RWPE2 (cell line): ENCODE measurements around the gene CLP1.
"Not testable (repeated sequence)": the region's sequence is repeated elsewhere in the genome, so short reads cannot be mapped to it uniquely, and the experiment has no call there.

Experiments
- ATAC-seq: fragments of 200-7000 bp; cut with Tn5 transposase; 3 replicates; pipeline ENCODE4 v1.9.1; 2021; ENCODE audit warnings: low read depth
- DNase-seq: peaks from one replicate; pipeline ENCODE4 v3.0.0-alpha.2; 2020; ENCODE audit warnings: low spot score
- H3K27ac ChIP-seq: fragments of 450-650 bp; 2 replicates; pipeline ENCODE4 v1.5.1; 2017; ENCODE audit warnings: mild to moderate bottlenecking; ENCODE audit not compliant: poor library complexity, severe bottlenecking
- H3K27me3 ChIP-seq: fragments of 250-450 bp; sonication (Bioruptor Pico); 2 replicates; pipeline ENCODE4 v1.5.1; 2021; ENCODE audit warnings: mild to moderate bottlenecking, moderate library complexity; ENCODE audit not compliant: insufficient read depth, poor library complexity, severe bottlenecking
- H3K36me3 ChIP-seq: fragments of 250-450 bp; sonication (Bioruptor Pico); 2 replicates; pipeline ENCODE4 v1.5.1; 2020; ENCODE audit warnings: low read depth, mild to moderate bottlenecking, moderate library complexity
- H3K4me1 ChIP-seq: fragments of 250-450 bp; sonication (Bioruptor Pico); 2 replicates; pipeline ENCODE4 v1.5.1; 2021; ENCODE audit warnings: mild to moderate bottlenecking, moderate library complexity; ENCODE audit not compliant: insufficient read depth, poor library complexity, severe bottlenecking
- H3K4me3 ChIP-seq: fragments of 250-450 bp; sonication (Bioruptor Pico); 2 replicates; pipeline ENCODE4 v1.5.1; 2021; ENCODE audit warnings: mild to moderate bottlenecking, moderate library complexity; ENCODE audit not compliant: severe bottlenecking
- H3K9me3 ChIP-seq: fragments of 250-450 bp; sonication (Bioruptor Pico); 2 replicates; pipeline ENCODE4 v1.5.1; 2021; ENCODE audit warnings: mild to moderate bottlenecking, moderate library complexity; ENCODE audit not compliant: severe bottlenecking
- CTCF ChIP-seq: fragments of 450-650 bp; IDR thresholded peaks from one replicate; pipeline ENCODE4 v1.5.1; 2017; ENCODE audit warnings: mild to moderate bottlenecking, moderate library complexity; ENCODE audit not compliant: poor library complexity, severe bottlenecking

CLP1 gene

GRCh38 chr11:57675176-57675941 is 17.8 kb downstream of the CLP1 start:
- no peak for TF ChIP-seq CTCF
- peaks cover 63% of the 10 kb centered on the region for H3K36me3 ChIP-seq

GRCh38 chr11:57679396-57679795 is 21.8 kb downstream of the CLP1 start:
- H3K9me3 ChIP-seq, result no peaks in the 10 kb centered on the region
- H3K4me3 ChIP-seq, result no peak overlapping the region
- peaks cover 20% of the 10 kb centered on the region for H3K4me1 ChIP-seq
- no peaks in the 10 kb centered on the region for H3K27me3 ChIP-seq
- no peak for TF ChIP-seq CTCF
- H3K27ac ChIP-seq, result peak overlapping the region; percentile 59
- peaks cover 60% of the 10 kb centered on the region for H3K36me3 ChIP-seq
- ATAC-seq (peak; percentile 90), DNase-seq (no peak)

More at GRCh38 chr11:57675176-57675941, 17.8 kb downstream of the CLP1 start:
- peaks cover 16% of the 10 kb centered on the region for H3K4me1 ChIP-seq
- H3K27me3 ChIP-seq, result no peaks in the 10 kb centered on the region
- DNase-seq (no peak), ATAC-seq (no peak)
- no peaks in the 10 kb centered on the region for H3K9me3 ChIP-seq
- H3K4me3 ChIP-seq, result no peak overlapping the region
- H3K27ac ChIP-seq, result no peak overlapping the region

- H3K4me3 ChIP-seq, result no peak overlapping the region
- no peaks in the 10 kb centered on the region for H3K27me3 ChIP-seq
- peak overlapping the region; percentile 59 for H3K27ac ChIP-seq
- ATAC-seq (peak; percentile 63; the same call in 2 of the 3 replicates), DNase-seq (no peak)
- TF ChIP-seq CTCF, result no peak
- H3K9me3 ChIP-seq, result no peaks in the 10 kb centered on the region
- peaks cover 60% of the 10 kb centered on the region for H3K36me3 ChIP-seq
- H3K4me1 ChIP-seq, result peaks cover 20% of the 10 kb centered on the region
These were observed 23.0 kb downstream of the CLP1 start for GRCh38 chr11:57680552-57680874.

- peak overlapping the region; percentile 59 for H3K27ac ChIP-seq
- DNase-seq, result no peak
- H3K4me1 ChIP-seq, result peaks cover 20% of the 10 kb centered on the region
- no peak for TF ChIP-seq CTCF
- H3K9me3 ChIP-seq, result no peaks in the 10 kb centered on the region
- no peak for ATAC-seq
- no peak overlapping the region for H3K4me3 ChIP-seq
- peaks cover 63% of the 10 kb centered on the region for H3K36me3 ChIP-seq
- H3K27me3 ChIP-seq, result no peaks in the 10 kb centered on the region
These were observed 23.6 kb downstream of the CLP1 start for GRCh38 chr11:57681168-57681567.

GRCh38 chr11:57690474-57690873 is 32.9 kb downstream of the CLP1 start:
- ATAC-seq, H3K27me3 ChIP-seq, H3K27ac ChIP-seq, H3K4me1 ChIP-seq, H3K9me3 ChIP-seq, H3K4me3 ChIP-seq, DNase-seq: not testable (repeated sequence)
- peaks cover 96% of the 10 kb centered on the region for H3K36me3 ChIP-seq
